ENCODE results near the gene ALKBH3.

Gene ALKBH3

DNA sequence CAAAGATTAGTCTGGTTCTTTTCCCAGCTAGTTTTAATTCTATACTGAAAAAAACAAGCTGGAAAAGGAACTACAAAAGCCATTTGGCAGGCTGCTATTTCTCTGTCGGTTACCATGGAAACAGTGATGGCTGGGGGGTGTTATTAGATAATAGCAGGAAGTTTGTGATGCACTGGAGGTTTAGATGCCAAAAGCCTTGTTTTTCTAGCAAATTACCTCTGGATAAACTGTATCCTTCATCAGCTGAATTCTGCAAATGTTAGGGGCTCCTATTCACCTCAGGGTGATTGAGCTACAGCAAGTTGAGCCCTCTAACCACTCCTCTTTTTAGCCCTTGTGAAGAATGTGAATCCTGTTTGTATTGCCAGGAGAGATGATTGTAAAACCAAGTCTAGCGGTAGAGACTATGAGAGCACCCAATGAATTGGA, 25.2 kb downstream of the ALKBH3 start:
- TF ChIP-seq, protein P1, sequence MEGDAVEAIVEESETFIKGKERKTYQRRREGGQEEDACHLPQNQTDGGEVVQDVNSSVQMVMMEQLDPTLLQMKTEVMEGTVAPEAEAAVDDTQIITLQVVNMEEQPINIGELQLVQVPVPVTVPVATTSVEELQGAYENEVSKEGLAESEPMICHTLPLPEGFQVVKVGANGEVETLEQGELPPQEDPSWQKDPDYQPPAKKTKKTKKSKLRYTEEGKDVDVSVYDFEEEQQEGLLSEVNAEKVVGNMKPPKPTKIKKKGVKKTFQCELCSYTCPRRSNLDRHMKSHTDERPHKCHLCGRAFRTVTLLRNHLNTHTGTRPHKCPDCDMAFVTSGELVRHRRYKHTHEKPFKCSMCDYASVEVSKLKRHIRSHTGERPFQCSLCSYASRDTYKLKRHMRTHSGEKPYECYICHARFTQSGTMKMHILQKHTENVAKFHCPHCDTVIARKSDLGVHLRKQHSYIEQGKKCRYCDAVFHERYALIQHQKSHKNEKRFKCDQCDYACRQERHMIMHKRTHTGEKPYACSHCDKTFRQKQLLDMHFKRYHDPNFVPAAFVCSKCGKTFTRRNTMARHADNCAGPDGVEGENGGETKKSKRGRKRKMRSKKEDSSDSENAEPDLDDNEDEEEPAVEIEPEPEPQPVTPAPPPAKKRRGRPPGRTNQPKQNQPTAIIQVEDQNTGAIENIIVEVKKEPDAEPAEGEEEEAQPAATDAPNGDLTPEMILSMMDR (IDR thresholded peaks at IDR 0.05; ENCODE audit: borderline replicate concordance, control extremely low read depth, extremely low read depth, insufficient read depth, missing control alignments), result no peak
- no peak for DNase-seq (ENCODE audit: low spot score)
- in situ Hi-C loops (cut with MboI; ENCODE audit: low sequenced_read_pairs, unreplicated experiment), result no loop called here

- in situ Hi-C loops (cut with MboI; ENCODE audit: low sequenced_read_pairs, unreplicated experiment), result no loop called here
- TF ChIP-seq, protein P1 (IDR thresholded peaks at IDR 0.05; ENCODE audit: borderline replicate concordance, control extremely low read depth, extremely low read depth, insufficient read depth, missing control alignments), result no peak
- DNase-seq (ENCODE audit: low spot score), result no peak
Measured at GRCh38 chr11:43907028-43907975, 26.7 kb downstream of the ALKBH3 start.

GRCh38 chr11:43908191-43908590, 27.6 kb downstream of the ALKBH3 start:
- in situ Hi-C loops (cut with MboI; ENCODE audit: low sequenced_read_pairs, unreplicated experiment), result no loop called here
- TF ChIP-seq, protein P1 (IDR thresholded peaks at IDR 0.05; ENCODE audit: borderline replicate concordance, control extremely low read depth, extremely low read depth, insufficient read depth, missing control alignments), result no peak

GRCh38 chr11:43908683-43909082, 28.1 kb downstream of the ALKBH3 start:
- no peak for DNase-seq (ENCODE audit: low spot score)
- TF ChIP-seq, protein P1 (IDR thresholded peaks at IDR 0.05; ENCODE audit: borderline replicate concordance, control extremely low read depth, extremely low read depth, insufficient read depth, missing control alignments), result no peak
- in situ Hi-C loops (cut with MboI; ENCODE audit: low sequenced_read_pairs, unreplicated experiment), result no loop called here

More at GRCh38 chr11:43908191-43908590, 27.6 kb downstream of the ALKBH3 start:
- no peak for DNase-seq (ENCODE audit: low spot score)

DNA sequence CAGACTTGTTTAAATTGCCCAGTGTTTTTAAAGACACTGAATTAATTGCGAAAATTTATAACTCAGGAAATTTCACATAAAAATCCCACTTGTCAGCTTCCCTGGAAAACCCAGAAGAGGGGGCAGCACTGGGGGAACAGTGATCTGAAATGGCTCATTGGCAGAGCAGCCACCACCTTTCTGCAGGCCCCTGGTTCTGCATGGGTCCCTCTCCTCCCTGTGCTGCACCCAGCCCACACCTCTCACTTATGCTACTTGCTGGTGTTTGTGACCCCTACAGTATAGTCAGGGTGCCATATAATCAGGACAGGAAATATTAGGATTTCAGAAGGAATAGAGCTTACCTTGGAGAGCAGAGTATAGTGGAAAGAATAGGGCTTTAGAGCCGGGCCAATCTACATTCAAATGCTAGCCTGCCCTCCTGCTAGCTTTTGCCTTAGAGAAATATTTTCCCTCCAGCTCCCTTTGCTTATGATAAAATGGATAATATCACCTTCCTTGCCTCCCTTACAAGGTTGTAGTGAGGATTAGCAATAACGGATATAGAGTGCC, 33.3 kb downstream of the ALKBH3 start:
- DNase-seq (ENCODE audit: low spot score), result no peak
- in situ Hi-C loops (cut with MboI; ENCODE audit: low sequenced_read_pairs, unreplicated experiment), result no loop called here
- TF ChIP-seq, protein P1 (IDR thresholded peaks at IDR 0.05; ENCODE audit: borderline replicate concordance, control extremely low read depth, extremely low read depth, insufficient read depth, missing control alignments), result no peak

- in situ Hi-C loops (cut with MboI; ENCODE audit: low sequenced_read_pairs, unreplicated experiment), result no loop called here
- TF ChIP-seq, protein P1 (IDR thresholded peaks at IDR 0.05; ENCODE audit: borderline replicate concordance, control extremely low read depth, extremely low read depth, insufficient read depth, missing control alignments), result no peak
- no peak for DNase-seq (ENCODE audit: low spot score)
Measured at GRCh38 chr11:43914466-43914865, 33.8 kb downstream of the ALKBH3 start.
